HepG2 (cell line): ENCODE measurements around the gene PTPRCAP. TPM values are rescaled to one million over a fixed set of nuclear protein-coding genes. Genes with fewer than 3 reads are reported as not detected.

Experiments
- ASH2L ChIP-seq: fragments of 300-600, 200-600 bp; sonication (generic); IDR thresholded peaks from 2 replicates; pipeline ENCODE4 v1.7.0; 2017; ENCODE audit warnings: low read depth, mild to moderate bottlenecking, moderate library complexity, mixed read lengths, low read length; ENCODE audit not compliant: insufficient read length
- HMG20A ChIP-seq: IDR thresholded peaks from 2 replicates; pipeline ENCODE4 v1.6.1; 2016; ENCODE audit warnings: borderline replicate concordance
- RXRA ChIP-seq: sonication (generic); formaldehyde crosslinking; IDR thresholded peaks from 2 replicates; pipeline ENCODE4 v1.5.1; 2020; ENCODE audit warnings: missing genetic modification reagents
- SALL2 ChIP-seq: sonication (generic); formaldehyde crosslinking; IDR thresholded peaks from 2 replicates; pipeline ENCODE4 v1.8.1; 2023; ENCODE audit warnings: mild to moderate bottlenecking, missing genetic modification reagents, inconsistent platforms
- SAP130 ChIP-seq: IDR thresholded peaks from 2 replicates; pipeline ENCODE4 v1.6.1; 2016; ENCODE audit warnings: low read depth
- SNAI1 ChIP-seq: sonication (generic); formaldehyde crosslinking; IDR thresholded peaks from 2 replicates; pipeline ENCODE4 v1.5.0; 2020; ENCODE audit warnings: mild to moderate bottlenecking, missing genetic modification reagents, borderline replicate concordance
- ZNF329 ChIP-seq: sonication (generic); formaldehyde crosslinking; IDR thresholded peaks from 2 replicates; pipeline ENCODE4 v1.9.0; 2021; ENCODE audit warnings: low read depth, mild to moderate bottlenecking, missing genetic modification reagents
- ZNF367 ChIP-seq: sonication (generic); formaldehyde crosslinking; IDR thresholded peaks from 2 replicates; pipeline ENCODE4 v1.4.0; 2020; ENCODE audit warnings: missing genetic modification reagents, borderline replicate concordance
- ZNF432 ChIP-seq: sonication (generic); formaldehyde crosslinking; IDR thresholded peaks from 2 replicates; pipeline ENCODE4 v1.5.0; 2020; ENCODE audit warnings: missing genetic modification reagents, mild to moderate bottlenecking, borderline replicate concordance
- ZNF761 ChIP-seq: sonication (generic); formaldehyde crosslinking; conservative IDR thresholded peaks from 2 replicates; pipeline ENCODE4 v1.4.0; 2020; ENCODE audit warnings: mild to moderate bottlenecking, missing genetic modification reagents
- ZNF841 ChIP-seq: sonication (generic); formaldehyde crosslinking; IDR thresholded peaks from 2 replicates; pipeline ENCODE4 v1.8.1; 2023; ENCODE audit warnings: missing genetic modification reagents, borderline replicate concordance
- polyA plus RNA-seq, 8 experiments: library from polyadenylated mRNA; depleted of rRNA in 3 of 8; stranded (reverse) in 7 of 8; unstranded in 1 of 8; fragments of >200 nt; fragmentation: Illumina TruSeq in 4 of 8; extraction: Trizol in 4 of 8; gene quantifications; 2 replicates each; pipeline versions ENCODE4 v1.2.1 to v1.2.3, GENCODE V29; 2011 to 2016; ENCODE audit warnings: low read depth in 4 of 8, missing spikeins in 1 of 8, mixed read lengths in 1 of 8; ENCODE audit not compliant: insufficient read depth in 1 of 8
- total RNA-seq, 5 experiments: library from RNA; depleted of rRNA; stranded (reverse); fragments of >200 nt; fragmentation: Illumina TruSeq; extraction: Trizol; gene quantifications; 2 replicates each; pipeline ENCODE4 v1.2.3, GENCODE V29; 2016; ENCODE audit warnings: low read depth in 1 of 5
- TF ChIP-seq, protein P1 (sequence below): sonication (generic); formaldehyde crosslinking; IDR thresholded peaks from 2 replicates; pipeline ENCODE4 v1.8.0; 2022; ENCODE audit warnings: mild to moderate bottlenecking, missing genetic modification reagents; ENCODE audit not compliant: insufficient replicate concordance
- TF ChIP-seq, protein P2 (sequence below): sonication (generic); formaldehyde crosslinking; IDR thresholded peaks from 2 replicates; pipeline ENCODE4 v1.4.0; 2020; ENCODE audit warnings: missing genetic modification reagents, borderline replicate concordance
- TF ChIP-seq, protein P3 (sequence below): sonication (generic); formaldehyde crosslinking; IDR thresholded peaks from 2 replicates; pipeline ENCODE4 v1.5.0; 2020; ENCODE audit warnings: missing genetic modification reagents
- TF ChIP-seq, protein P4 (sequence below): sonication (generic); formaldehyde crosslinking; IDR thresholded peaks from 2 replicates; pipeline ENCODE4 v1.8.0; 2022; ENCODE audit warnings: low read depth, missing genetic modification reagents
- TF ChIP-seq, protein P5 (sequence below): sonication (generic); formaldehyde crosslinking; conservative IDR thresholded peaks from 2 replicates; pipeline ENCODE4 v1.4.0; 2020; ENCODE audit warnings: missing genetic modification reagents
- TF ChIP-seq, protein P6 (sequence below): sonication (generic); formaldehyde crosslinking; IDR thresholded peaks from 2 replicates; pipeline ENCODE4 v1.8.1; 2023; ENCODE audit warnings: mild to moderate bottlenecking, missing genetic modification reagents

Gene PTPRCAP
- total and polyA plus RNA-seq, 2 of the 13 experiments (the other 11 are each of a cell fraction or from before 2014, with no cell fraction given): 0.60 to 0.70 TPM

DNA sequence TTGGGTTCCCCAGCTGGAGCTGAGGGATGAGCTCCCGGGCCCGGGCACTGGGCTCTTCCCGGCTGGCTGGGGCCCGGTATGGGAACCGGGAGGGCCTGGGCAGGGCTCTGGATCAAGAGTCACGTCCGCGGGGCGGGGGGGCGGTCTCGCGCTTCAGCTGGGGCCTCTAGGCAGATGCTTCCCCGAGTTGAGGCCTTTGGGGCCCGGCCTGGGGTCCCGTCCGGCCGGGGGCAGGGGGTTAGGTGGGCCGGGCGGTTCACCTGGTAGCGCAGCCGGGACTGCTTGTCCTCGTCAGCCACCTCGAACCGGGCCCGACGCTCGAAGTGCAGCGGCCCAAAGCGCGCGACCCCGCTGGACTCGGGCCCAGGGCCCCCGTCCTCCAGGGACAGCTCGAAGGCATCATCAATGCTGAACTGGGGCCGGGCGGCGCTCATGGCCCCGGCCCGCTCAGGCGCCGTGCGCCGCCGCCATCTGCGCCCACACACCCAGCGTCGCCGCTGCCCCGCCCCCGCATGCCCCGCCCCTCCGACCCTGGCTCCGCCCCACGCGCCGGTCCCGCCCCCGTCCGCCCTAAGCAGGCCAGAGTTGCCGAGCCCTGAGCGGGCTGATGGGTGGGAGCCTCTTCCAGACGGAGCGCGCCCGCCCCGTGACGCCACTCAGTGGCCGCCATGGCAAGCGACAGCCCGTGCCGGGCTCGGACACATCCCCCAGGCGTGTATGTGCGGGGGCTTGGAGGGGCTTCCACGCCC is 31.5 kb upstream of the PTPRCAP start, which contains the start of gene TMEM134 (continued):
- TF ChIP-seq ASH2L (no peak), SNAI1 (no peak), ZNF367 (CRISPR knock-in tag) (no peak), ZNF761 (peak; percentile 72; the same call in 1 of the 2 replicates), ZNF841 (CRISPR knock-in tag) (no peak), ZNF432 (CRISPR knock-in tag) (no peak), SAP130 (CRISPR knock-in tag) (peak; percentile 91), HMG20A (CRISPR knock-in tag) (no peak), RXRA (CRISPR knock-in tag) (no peak; the same call in 1 of the 2 replicates), SALL2 (CRISPR knock-in tag) (peak; percentile 87; the same call in 1 of the 2 replicates), ZNF329 (CRISPR knock-in tag) (peak; percentile 48; the same call in 1 of the 2 replicates)
- TF ChIP-seq, protein P1, sequence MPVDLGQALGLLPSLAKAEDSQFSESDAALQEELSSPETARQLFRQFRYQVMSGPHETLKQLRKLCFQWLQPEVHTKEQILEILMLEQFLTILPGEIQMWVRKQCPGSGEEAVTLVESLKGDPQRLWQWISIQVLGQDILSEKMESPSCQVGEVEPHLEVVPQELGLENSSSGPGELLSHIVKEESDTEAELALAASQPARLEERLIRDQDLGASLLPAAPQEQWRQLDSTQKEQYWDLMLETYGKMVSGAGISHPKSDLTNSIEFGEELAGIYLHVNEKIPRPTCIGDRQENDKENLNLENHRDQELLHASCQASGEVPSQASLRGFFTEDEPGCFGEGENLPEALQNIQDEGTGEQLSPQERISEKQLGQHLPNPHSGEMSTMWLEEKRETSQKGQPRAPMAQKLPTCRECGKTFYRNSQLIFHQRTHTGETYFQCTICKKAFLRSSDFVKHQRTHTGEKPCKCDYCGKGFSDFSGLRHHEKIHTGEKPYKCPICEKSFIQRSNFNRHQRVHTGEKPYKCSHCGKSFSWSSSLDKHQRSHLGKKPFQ: no peak
- TF ChIP-seq, protein P2, sequence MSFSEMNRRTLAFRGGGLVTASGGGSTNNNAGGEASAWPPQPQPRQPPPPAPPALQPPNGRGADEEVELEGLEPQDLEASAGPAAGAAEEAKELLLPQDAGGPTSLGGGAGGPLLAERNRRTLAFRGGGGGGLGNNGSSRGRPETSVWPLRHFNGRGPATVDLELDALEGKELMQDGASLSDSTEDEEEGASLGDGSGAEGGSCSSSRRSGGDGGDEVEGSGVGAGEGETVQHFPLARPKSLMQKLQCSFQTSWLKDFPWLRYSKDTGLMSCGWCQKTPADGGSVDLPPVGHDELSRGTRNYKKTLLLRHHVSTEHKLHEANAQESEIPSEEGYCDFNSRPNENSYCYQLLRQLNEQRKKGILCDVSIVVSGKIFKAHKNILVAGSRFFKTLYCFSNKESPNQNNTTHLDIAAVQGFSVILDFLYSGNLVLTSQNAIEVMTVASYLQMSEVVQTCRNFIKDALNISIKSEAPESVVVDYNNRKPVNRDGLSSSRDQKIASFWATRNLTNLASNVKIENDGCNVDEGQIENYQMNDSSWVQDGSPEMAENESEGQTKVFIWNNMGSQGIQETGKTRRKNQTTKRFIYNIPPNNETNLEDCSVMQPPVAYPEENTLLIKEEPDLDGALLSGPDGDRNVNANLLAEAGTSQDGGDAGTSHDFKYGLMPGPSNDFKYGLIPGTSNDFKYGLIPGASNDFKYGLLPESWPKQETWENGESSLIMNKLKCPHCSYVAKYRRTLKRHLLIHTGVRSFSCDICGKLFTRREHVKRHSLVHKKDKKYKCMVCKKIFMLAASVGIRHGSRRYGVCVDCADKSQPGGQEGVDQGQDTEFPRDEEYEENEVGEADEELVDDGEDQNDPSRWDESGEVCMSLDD: no peak; the same call in 1 of the 2 replicates
- TF ChIP-seq, protein P3, sequence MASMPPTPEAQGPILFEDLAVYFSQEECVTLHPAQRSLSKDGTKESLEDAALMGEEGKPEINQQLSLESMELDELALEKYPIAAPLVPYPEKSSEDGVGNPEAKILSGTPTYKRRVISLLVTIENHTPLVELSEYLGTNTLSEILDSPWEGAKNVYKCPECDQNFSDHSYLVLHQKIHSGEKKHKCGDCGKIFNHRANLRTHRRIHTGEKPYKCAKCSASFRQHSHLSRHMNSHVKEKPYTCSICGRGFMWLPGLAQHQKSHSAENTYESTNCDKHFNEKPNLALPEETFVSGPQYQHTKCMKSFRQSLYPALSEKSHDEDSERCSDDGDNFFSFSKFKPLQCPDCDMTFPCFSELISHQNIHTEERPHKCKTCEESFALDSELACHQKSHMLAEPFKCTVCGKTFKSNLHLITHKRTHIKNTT: no peak
- TF ChIP-seq, protein P4, sequence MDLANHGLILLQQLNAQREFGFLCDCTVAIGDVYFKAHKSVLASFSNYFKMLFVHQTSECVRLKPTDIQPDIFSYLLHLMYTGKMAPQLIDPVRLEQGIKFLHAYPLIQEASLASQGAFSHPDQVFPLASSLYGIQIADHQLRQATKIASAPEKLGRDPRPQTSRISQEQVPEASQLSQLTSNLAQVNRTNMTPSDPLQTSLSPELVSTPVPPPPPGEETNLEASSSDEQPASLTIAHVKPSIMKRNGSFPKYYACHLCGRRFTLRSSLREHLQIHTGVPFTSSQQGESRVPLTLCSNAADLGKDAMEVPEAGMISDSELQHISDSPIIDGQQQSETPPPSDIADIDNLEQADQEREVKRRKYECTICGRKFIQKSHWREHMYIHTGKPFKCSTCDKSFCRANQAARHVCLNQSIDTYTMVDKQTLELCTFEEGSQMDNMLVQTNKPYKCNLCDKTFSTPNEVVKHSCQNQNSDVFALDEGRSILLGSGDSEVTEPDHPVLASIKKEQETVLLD (CRISPR knock-in tag): peak; percentile 75; the same call in 1 of the 2 replicates
- TF ChIP-seq, protein P5, sequence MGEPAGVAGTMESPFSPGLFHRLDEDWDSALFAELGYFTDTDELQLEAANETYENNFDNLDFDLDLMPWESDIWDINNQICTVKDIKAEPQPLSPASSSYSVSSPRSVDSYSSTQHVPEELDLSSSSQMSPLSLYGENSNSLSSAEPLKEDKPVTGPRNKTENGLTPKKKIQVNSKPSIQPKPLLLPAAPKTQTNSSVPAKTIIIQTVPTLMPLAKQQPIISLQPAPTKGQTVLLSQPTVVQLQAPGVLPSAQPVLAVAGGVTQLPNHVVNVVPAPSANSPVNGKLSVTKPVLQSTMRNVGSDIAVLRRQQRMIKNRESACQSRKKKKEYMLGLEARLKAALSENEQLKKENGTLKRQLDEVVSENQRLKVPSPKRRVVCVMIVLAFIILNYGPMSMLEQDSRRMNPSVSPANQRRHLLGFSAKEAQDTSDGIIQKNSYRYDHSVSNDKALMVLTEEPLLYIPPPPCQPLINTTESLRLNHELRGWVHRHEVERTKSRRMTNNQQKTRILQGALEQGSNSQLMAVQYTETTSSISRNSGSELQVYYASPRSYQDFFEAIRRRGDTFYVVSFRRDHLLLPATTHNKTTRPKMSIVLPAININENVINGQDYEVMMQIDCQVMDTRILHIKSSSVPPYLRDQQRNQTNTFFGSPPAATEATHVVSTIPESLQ (CRISPR knock-in tag): no peak
- TF ChIP-seq, protein P6, sequence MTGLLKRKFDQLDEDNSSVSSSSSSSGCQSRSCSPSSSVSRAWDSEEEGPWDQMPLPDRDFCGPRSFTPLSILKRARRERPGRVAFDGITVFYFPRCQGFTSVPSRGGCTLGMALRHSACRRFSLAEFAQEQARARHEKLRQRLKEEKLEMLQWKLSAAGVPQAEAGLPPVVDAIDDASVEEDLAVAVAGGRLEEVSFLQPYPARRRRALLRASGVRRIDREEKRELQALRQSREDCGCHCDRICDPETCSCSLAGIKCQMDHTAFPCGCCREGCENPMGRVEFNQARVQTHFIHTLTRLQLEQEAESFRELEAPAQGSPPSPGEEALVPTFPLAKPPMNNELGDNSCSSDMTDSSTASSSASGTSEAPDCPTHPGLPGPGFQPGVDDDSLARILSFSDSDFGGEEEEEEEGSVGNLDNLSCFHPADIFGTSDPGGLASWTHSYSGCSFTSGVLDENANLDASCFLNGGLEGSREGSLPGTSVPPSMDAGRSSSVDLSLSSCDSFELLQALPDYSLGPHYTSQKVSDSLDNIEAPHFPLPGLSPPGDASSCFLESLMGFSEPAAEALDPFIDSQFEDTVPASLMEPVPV (CRISPR knock-in tag): no peak
